Stimulated activated CD4-positive, alpha-beta T cell treated with anti-CD3 and anti-CD28 coated beads, TNF-alpha, amount 100 ng/mL, for 4 hours (primary cell): Measurements from ENCODE around the gene DEFB132.

Experiments used
- DNase-seq, 3 experiments: peaks; one replicate each; pipeline ENCODE4 v3.0.0-alpha.2; 2020; ENCODE audit warnings: low read depth in 3 of 3

DEFB132 gene

GRCh38 chr20:297098-297924 is 39.8 kb downstream of the DEFB132 start, which contains the start of gene ZCCHC3:
ZCCHC3 (plus strand) TSS chr20:297570; CDS start chr20:297587, 17 bp downstream.
- DNase-seq, result peak; percentile 70 to 78 (median 70)

DNA sequence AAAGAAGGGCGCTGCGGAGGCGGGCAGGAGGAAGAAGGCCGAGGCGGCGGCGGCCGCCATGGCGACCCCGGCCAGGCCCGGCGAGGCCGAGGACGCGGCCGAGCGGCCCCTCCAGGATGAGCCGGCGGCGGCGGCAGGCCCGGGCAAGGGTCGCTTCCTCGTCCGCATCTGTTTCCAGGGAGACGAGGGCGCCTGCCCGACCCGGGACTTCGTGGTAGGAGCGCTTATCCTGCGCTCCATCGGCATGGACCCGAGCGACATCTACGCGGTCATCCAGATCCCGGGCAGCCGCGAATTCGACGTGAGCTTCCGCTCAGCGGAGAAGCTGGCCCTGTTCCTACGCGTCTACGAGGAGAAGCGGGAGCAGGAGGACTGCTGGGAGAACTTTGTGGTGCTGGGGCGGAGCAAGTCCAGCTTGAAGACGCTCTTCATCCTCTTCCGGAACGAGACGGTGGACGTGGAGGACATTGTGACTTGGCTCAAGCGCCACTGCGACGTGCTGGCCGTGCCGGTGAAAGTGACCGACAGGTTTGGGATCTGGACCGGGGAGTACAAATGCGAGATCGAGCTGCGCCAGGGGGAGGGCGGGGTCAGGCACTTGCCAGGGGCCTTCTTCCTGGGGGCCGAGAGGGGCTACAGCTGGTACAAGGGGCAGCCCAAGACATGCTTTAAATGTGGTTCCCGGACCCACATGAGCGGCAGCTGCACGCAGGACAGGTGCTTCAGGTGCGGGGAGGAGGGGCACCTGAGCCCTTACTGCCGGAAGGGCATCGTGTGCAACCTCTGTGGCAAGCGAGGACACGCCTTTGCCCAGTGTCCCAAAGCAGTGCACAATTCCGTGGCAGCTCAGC is 40.6 kb downstream of the DEFB132 start:
- DNase-seq, result peak; percentile 5 to 29 (median 11)

DNA sequence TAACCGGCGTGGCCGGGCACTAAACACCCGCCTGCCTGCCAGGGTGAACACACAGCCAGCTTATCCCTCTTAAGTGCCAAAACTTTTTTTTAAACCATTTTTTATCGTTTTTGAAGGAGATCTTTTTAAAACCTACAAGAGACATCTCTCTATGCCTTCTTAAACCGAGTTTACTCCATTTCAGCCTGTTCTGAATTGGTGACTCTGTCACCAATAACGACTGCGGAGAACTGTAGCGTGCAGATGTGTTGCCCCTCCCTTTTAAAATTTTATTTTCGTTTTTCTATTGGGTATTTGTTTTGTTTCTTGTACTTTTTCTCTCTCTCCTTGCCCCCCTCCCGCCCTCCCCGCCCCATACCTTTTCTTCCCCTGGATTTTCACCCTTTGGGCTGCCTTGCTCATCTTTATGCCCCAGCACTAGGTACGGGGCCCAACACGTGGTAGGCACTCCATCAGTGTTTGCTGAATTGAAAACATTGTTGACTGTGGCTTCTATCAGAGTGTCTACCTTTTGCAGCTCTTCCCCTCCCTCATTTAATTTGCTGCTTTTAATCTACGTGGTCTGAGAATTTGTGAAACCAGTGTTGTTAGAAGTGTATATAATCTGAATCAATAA is 41.4 kb downstream of the DEFB132 start:
- DNase-seq, result no peak

- no peak for DNase-seq
Observed at GRCh38 chr20:300345-300990, 42.9 kb downstream of the DEFB132 start.

DNA sequence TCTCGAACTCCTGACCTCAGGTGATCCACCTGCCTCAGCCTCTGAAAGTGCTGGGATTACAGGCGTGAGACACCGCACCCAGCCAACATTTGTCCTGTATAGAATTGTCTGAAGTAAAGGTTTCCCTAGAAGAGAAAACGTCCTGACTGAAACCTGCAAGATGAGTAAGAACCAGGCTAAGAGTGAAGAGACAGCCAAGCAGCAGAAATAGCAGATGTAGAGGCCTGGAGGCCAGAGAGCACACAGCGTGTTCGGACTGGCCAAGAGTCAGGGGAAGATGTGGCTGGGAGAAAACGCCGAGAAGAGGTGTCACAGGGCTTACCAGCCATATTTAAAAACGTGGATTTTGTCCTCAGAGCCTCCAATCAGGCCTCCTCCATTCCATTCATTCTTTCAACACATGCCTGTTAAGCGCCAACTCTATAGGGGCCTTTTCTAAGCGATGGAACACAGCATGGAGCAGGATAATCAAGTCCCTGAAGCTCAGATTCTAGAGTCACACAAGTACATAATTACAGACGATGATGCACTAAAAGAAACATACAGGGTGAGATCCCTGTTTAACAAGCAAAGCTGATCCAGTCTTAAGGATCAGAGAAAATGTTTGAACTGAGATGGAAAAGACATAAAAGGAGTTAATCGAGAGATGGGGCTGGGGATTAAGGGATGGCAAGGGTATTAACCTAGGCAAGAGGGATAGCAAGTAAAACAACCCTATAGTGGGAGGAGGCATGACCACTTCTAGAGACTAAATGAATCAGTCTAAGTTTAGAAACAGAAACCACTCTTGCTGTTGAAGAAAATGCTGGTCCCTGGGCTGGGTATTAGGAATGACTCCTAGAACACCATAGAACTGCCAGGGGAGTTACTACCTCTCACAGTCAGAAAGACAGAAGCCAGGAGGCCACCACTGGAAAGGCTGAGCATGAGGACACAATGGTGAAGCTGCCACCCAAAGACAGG is 44.6 kb downstream of the DEFB132 start:
- DNase-seq, result no peak

DNA sequence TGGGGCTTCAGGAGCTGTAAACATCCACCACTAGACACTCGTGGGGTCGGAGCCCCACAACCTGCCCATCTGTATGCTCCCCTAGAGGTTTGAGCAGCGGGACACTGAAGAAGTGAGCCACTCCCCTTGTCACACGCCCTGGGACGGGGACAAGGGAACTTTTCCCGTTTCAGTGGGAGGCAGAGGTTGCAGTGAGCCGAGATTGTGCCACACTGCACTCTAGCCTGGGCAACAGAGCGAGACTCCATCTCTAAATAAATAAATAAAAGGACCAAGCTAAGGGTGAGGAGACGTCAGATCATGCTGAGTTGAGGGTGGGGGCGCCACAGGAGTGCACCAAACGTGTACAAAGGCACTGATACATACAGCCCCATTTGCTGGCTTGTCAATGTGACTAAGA is 48.2 kb downstream of the DEFB132 start:
- no peak for DNase-seq

DNA sequence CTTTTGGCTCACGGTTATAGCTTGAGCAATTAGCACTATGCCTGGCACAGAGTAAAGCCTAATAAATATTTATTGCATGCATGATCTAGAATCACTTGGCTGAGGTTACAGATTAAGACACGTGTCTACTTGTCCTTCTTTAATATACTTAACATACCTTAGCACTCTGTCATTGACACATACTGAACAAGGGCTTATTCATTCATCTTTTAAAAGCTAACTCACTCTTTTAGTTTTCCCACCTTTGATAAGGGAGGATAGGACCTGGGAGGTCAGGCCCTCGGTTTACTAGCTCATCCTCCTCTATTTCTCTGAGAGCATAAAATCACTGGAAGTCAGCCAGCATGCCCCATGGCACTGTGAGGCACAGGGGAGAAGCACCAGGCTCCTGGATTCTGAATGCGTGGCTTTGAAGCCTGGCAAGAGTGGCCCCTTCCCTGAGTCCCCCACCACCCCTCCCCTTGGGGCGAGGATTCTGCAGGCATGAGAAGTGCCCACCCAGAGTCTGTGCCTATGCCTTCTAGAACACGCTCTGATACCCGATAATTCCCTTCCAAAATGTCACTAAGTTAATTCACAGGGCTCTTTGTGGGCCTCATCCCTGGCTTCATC is 51.0 kb downstream of the DEFB132 start:
- DNase-seq, result no peak

GRCh38 chr20:309306-309840 is 51.8 kb downstream of the DEFB132 start:
- DNase-seq, result no peak

DNA sequence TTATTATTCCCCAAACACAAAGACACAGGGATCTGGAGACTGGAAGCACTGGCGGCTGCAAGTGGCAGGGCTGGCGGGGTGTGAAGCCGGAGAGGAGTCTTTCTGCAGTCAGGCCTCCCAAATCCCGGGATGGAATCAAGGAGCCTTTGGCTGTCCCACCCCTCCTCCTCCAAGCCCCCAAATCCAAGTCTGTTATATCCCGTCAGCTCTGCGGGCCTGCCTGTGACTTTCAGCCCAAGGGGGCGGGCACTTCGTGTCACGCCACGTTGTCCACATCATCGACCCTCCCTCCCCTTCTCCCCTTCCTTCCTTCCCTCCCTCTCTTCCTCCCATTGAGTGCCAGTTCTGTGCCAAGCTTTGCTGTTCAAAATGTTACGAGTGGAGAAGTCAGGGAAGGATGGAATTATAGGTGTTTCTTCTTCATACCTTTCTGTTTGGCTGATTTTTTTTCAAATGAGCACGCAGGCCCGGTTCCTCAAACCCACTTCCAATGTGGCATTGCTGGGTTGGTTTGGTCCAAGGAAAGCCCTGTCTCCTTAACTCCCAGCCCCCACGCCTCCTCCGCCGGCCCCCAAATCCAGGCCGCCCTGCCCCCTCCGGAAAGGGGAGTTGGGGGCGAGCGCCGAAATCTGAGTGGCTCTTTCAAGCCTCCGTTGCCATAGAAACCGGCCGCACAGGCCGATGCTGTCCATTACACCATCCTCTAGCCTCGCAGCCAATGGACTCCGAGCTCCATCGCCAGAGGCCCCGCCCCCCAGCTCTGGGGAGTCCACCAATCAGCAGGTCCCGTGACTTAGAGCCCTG is 52.5 kb downstream of the DEFB132 start:
- DNase-seq, result peak; percentile 52 to 64 (median 57)

GRCh38 chr20:310645-311044 is 53.1 kb downstream of the DEFB132 start:
- no peak for DNase-seq
